Activated T-cell treated with anti-CD3 and anti-CD28 coated beads, Interleukin-2, amount 50 U/mL, for 72 hours (primary cell): ENCODE measurements around the gene RYR3. TPM values are rescaled to one million over a fixed set of nuclear protein-coding genes. Genes with fewer than 3 reads are reported as not detected.

ENCODE experiments used
- ATAC-seq, 2 donors: fragments of 150-1000 bp; cut with Tn5 transposase; replicated peaks in 1 of 2; 2 replicates each; pipeline ENCODE4 v1.10.0; 2021; ENCODE audit warnings: moderate library complexity in 2 of 2, mild to moderate bottlenecking in 1 of 2
- DNase-seq, 2 donors: peaks; one replicate each; pipeline ENCODE4 v3.0.0; 2021 to 2022; ENCODE audit warnings: mixed read lengths in 1 of 2
- H3K27ac Mint-ChIP-seq: one replicate; pipeline ENCODE4 v1.8.0; 2022; ENCODE audit warnings: mild to moderate bottlenecking, moderate library complexity, mixed read lengths
- H3K27me3 Mint-ChIP-seq: one replicate; pipeline ENCODE4 v1.8.0; 2022; ENCODE audit warnings: low read depth, mixed read lengths
- H3K36me3 Mint-ChIP-seq, 2 donors: one replicate each; pipeline ENCODE4 v1.8.0; 2022; ENCODE audit warnings: mixed read lengths in 2 of 2, mild to moderate bottlenecking in 1 of 2; ENCODE audit not compliant: insufficient read depth in 2 of 2
- H3K4me1 Mint-ChIP-seq: one replicate; pipeline ENCODE4 v1.8.0; 2022; ENCODE audit warnings: low read depth, mixed read lengths
- H3K4me3 Mint-ChIP-seq, 2 donors: one replicate each; pipeline ENCODE4 v1.8.0; 2022; ENCODE audit warnings: mild to moderate bottlenecking in 2 of 2, mixed read lengths in 2 of 2, moderate library complexity in 2 of 2
- H3K9me3 Mint-ChIP-seq, 2 donors: one replicate each; pipeline ENCODE4 v1.8.0; 2022; ENCODE audit warnings: mixed read lengths in 2 of 2
- total RNA-seq, 2 donors: library from RNA; stranded (reverse); gene quantifications; one replicate each; pipeline ENCODE4 v1.2.3, GENCODE V29; 2022

Gene RYR3
- total RNA-seq, 2 donors from 2014 or later, result not detected

DNA sequence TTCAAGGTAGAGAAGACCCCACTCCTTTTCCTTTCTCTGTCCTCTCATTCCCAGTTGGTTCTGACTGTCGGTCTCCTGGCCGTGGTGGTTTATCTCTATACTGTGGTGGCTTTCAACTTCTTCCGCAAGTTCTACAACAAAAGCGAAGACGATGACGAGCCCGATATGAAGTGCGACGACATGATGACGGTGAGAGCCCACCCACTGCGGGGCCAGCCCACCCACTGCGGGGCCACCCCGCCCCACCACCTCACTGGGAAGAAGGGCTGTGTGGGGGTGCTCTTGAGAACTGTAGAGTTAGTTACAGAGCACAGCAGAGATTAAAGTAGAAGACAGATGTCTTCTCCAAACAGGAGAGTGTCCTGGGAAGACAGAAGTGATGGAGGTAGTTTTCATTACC, 547.0 kb downstream of the RYR3 start:
- Mint-ChIP-seq H3K4me3 (no peak overlapping the region), H3K27me3 (no peaks in the 10 kb centered on the region), H3K27ac (no peak overlapping the region), H3K9me3 (no peaks in the 10 kb centered on the region), H3K4me1 (no peaks in the 10 kb centered on the region), H3K36me3 (no peaks in the 10 kb centered on the region)
- ATAC-seq (no peak), DNase-seq (no peak)

DNA sequence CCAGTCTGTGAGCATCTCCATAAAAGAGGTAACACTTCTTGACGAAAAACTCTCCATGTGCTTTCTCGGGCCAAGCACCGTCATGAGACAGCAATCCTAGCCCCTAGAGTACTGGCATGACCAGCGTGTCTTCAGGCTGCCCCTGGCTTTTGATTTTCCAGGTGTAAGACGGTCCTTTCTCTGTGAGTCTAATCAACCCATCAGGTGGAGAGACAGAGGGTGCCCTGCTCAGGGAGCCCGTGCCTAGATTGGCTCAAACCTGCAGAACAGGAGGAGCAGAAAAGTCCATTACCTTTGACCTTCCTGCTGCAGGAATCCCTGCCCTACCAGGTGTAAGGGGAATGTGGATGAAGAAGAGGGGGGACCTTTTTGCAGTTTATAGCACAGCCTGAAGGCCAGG, 548.1 kb downstream of the RYR3 start:
- no peak for DNase-seq
- no peak for ATAC-seq
- no peaks in the 10 kb centered on the region for H3K9me3 Mint-ChIP-seq
- H3K4me3 Mint-ChIP-seq, result no peak overlapping the region
- H3K27me3 Mint-ChIP-seq, result no peaks in the 10 kb centered on the region
- H3K27ac Mint-ChIP-seq, result no peak overlapping the region
- H3K36me3 Mint-ChIP-seq, result no peaks in the 10 kb centered on the region
- no peaks in the 10 kb centered on the region for H3K4me1 Mint-ChIP-seq

DNA sequence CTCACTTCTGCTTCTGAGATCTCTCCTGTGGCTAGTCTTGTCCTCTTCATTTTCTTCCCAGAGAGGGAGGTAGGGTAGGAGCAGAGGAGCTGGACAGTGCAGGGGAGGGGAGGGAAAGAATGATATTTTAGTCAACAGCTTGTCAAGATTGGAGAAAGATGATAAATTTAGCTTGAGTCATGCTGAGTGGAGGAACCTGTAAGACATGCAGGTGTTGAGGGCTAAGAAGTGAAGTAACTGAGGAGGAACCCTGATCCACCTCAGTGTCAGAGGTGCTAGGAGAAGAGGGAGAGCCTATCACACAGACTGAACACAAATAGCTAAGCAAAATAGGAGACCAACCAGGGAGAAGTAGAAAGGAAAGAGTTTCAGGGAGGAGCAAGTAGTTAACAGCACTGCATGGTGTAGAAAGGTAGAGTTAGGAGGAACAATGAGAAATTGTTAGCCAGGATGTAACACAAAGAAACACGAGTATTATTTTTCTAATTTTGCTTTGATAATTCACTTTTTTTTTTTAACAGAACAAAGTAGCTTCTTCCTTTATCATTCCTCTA, 549.3 kb downstream of the RYR3 start:
- DNase-seq (no peak), ATAC-seq (no peak)
- Mint-ChIP-seq H3K4me1 (peaks cover 4% of the 10 kb centered on the region), H3K27me3 (no peaks in the 10 kb centered on the region), H3K9me3 (no peaks in the 10 kb centered on the region), H3K4me3 (no peak overlapping the region), H3K36me3 (peaks cover 0 to 5% of the 10 kb centered on the region in 2 donors), H3K27ac (no peak overlapping the region)

DNA sequence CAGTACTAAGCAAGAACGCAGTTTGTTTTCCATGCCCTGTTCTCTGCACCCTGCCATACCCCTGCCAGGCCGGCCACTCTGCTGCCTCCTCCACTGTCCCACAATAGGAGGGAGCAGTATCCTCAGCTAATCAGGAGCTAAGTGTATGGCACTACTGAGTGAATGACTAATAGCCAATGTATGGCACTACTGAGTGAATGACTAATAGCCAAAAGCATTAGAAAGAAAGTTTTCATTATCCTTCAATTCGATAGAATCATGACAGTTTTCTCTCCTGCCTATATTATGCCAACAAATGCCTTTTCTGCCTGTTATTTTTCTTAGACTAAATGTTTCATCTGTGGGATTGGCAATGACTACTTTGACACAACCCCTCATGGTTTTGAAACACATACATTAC, 550.0 kb downstream of the RYR3 start:
- no peak for DNase-seq
- Mint-ChIP-seq H3K27ac (no peak overlapping the region), H3K27me3 (no peaks in the 10 kb centered on the region), H3K4me3 (no peak overlapping the region), H3K36me3 (peaks cover 0 to 8% of the 10 kb centered on the region in 2 donors), H3K4me1 (peaks cover 4% of the 10 kb centered on the region), H3K9me3 (no peaks in the 10 kb centered on the region)
- ATAC-seq, result no peak

DNA sequence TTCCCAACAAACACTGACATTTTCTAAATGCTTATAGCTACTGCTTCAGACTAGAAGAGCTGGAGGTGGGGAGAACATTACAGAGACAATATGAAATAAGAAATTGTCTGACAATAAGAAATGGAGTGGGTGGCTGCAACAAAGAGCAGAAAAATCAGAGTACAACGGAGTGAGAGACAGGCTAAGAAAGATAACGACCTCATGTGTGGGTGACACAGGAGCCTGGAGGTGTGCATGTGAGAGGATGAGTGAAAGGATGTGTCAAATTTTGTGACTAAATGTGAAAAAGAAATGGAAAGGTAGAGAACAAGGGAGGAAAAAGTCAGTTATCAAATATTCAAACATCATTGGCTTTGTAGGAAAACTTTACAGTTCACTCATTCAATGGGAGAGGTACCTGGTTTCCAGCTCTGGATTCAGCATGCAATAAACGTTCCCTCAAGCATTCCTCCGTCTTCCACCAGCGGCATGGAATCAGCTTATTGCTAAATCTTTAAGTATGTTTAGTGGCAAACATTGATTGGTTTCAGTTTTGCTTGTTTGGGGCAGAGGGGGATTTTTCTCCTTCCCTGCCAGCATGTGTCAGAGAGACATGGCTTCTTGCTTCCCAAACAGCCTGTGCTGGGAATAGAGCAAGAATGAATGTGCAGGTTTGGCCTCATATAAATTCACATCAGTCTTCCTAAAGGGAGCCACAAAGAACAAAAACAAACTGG, 553.8 kb downstream of the RYR3 start:
- DNase-seq, result no peak
- Mint-ChIP-seq H3K27me3 (no peaks in the 10 kb centered on the region), H3K4me3 (no peak overlapping the region), H3K27ac (no peak overlapping the region), H3K9me3 (no peaks in the 10 kb centered on the region), H3K4me1 (peaks cover 4% of the 10 kb centered on the region), H3K36me3 (peaks cover 0 to 8% of the 10 kb centered on the region in 2 donors)
- ATAC-seq, result no peak

DNA sequence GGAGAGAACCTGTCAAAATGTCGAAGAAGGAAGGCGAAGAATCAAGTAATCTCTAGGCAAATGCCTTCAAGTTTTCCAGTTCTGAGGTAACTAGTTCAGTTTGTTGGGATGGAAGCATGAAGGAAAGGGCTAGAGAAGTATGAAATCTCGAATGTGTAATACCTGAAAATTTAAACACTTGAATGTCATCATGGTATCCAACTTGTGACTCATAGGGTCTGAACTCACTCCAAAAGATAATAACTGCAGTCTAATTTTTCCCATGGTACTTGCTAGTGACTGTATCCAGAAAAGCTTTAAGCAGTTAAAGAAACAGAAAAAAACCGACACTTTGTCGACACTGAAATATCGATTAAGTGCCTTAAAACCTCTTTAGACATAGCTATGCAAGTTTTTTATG, 554.6 kb downstream of the RYR3 start:
- DNase-seq (no peak), ATAC-seq (no peak)
- Mint-ChIP-seq H3K9me3 (no peaks in the 10 kb centered on the region), H3K4me1 (peaks cover 4% of the 10 kb centered on the region), H3K4me3 (no peak overlapping the region), H3K27me3 (no peaks in the 10 kb centered on the region), H3K27ac (no peak overlapping the region), H3K36me3 (peaks cover 0 to 8% of the 10 kb centered on the region in 2 donors)

DNA sequence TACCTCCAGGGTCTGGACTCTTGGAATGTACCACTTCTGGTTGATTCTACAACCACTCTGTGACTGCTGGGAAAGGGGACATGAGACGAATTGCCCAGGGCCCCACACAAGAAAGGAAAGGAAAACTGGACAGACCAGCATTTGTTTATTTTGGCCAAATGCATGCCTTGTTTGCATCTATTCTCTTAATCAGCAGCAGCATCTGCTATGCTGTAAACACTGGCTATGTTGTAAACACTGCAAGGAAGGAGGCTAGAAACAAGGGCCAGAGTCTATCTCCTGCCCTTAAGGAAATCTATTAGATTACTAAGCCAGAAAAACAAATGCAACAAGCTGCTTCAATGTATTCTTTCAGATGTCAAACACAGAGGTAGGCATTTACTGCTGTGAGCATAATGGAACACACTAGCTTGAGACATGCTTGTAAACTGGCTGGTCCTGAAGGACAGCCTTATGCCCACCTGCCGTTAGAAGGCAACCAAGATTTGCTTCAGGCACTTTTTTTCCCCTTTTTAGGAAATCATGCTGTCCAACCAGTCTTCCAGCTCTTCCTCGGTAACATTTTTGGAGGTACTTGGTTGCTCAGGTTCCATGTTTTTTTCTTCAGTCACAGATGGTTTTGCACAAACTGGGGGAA, 555.5 kb downstream of the RYR3 start:
- Mint-ChIP-seq H3K27me3 (no peaks in the 10 kb centered on the region), H3K4me1 (peaks cover 4% of the 10 kb centered on the region), H3K4me3 (no peak overlapping the region), H3K27ac (no peak overlapping the region), H3K9me3 (no peaks in the 10 kb centered on the region), H3K36me3 (peaks cover 0 to 8% of the 10 kb centered on the region in 2 donors)
- ATAC-seq, result no peak
- no peak for DNase-seq

DNA sequence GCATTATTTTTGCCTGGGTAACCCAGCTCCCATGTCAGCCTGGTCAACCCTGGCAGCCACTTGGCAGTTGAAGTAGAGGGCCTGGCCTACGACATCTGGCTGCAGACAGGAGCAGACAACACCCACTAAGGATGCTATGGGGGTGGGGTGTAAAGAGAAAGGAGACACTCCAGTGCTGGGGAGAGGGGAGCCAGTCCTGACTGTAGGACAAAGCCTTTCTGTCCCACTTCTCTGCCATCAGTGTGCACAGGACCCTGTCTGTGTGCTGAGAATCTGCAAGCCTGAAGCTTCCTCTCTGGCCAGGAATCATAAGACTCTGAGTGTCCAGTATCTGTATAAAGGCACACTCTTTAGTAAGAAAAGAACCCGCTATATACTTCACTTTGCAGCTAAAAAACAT, 561.2 kb downstream of the RYR3 start:
- no peak overlapping the region for H3K27ac Mint-ChIP-seq
- H3K4me3 Mint-ChIP-seq, result no peak overlapping the region
- no peak for DNase-seq
- H3K4me1 Mint-ChIP-seq, result no peaks in the 10 kb centered on the region
- H3K27me3 Mint-ChIP-seq, result no peaks in the 10 kb centered on the region
- no peak for ATAC-seq
- no peaks in the 10 kb centered on the region for H3K9me3 Mint-ChIP-seq
- H3K36me3 Mint-ChIP-seq, result no peaks in the 10 kb centered on the region

DNA sequence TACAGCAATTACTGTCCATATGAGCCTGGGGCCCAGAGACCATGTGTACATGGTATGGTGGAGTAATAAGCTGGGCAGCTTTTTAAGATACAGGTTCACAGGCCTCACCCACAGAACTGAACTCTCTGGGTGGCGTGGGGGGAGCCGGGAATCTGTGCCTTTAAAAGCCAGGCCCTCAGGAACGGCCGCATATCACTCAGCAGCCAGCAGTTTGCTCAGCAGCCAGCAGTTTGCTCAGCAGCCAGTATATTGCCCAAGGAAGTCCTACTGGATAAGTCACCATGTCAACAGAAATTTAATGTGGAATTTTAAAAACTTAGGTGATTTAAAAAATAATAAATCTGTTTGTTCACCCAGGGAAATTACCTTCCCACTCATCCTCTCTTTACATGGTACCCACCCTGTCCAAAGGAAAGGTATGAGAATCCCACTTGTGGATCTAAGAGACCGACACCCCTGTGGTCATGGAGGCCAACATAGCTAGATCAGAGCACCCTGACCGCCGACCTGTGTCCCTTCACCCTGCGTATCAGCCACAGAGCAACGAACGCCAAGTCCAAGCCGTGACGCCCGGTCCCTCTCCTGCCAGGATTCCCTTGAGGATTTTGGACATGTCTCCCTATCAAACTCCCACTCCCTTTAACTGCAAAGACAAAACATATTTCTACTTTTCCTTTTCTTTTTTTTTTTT, 561.8 kb downstream of the RYR3 start:
- no peaks in the 10 kb centered on the region for H3K9me3 Mint-ChIP-seq
- H3K4me3 Mint-ChIP-seq, result no peak overlapping the region
- no peak for ATAC-seq
- H3K27ac Mint-ChIP-seq, result no peak overlapping the region
- H3K36me3 Mint-ChIP-seq, result no peaks in the 10 kb centered on the region
- H3K4me1 Mint-ChIP-seq, result no peaks in the 10 kb centered on the region
- H3K27me3 Mint-ChIP-seq, result no peaks in the 10 kb centered on the region
- no peak for DNase-seq

DNA sequence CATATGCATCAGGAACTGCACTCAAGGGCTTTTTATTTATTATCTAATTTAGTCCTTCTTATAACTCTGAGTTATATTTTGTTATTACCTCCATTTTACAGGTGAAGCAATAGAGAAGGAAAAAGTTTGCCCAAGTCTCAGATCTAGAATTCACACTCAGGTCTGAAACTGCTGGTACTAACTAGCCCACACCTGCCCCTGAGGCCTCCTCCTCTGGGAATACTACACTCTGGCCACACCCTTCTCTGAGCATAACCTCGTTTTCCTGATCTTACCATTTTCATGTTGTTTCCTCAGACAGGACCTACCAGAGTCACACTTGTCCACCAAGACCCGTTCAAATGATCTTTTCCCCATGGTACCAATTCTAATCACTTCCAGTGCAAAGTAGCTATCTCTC, 563.4 kb downstream of the RYR3 start:
- no peaks in the 10 kb centered on the region for H3K9me3 Mint-ChIP-seq
- no peak overlapping the region for H3K4me3 Mint-ChIP-seq
- H3K27ac Mint-ChIP-seq, result no peak overlapping the region
- no peak for ATAC-seq
- no peak for DNase-seq
- no peaks in the 10 kb centered on the region for H3K4me1 Mint-ChIP-seq
- H3K27me3 Mint-ChIP-seq, result no peaks in the 10 kb centered on the region
- H3K36me3 Mint-ChIP-seq, result no peaks in the 10 kb centered on the region

DNA sequence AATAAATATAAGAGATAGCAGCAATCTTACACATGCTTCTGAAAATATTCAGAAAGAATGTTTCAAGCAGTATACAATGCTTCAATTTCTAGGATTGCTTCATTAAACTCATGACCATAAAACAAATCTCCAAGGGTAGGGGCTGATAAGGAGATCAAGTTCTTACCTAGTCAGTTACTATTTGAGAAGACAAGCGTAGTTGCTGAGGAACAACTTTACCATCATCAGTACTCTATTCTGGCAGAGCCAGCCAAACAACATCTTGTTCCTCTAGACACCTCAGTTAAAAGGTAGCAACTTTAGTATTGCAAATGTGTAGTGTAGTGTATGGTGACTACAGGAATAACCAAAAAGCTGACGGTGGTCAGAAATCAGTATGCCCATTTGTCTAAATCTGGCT, 572.2 kb downstream of the RYR3 start:
- Mint-ChIP-seq H3K4me1 (no peaks in the 10 kb centered on the region), H3K4me3 (no peak overlapping the region), H3K27me3 (no peaks in the 10 kb centered on the region), H3K27ac (no peak overlapping the region), H3K36me3 (peaks cover 6% of the 10 kb centered on the region in 2 donors), H3K9me3 (peaks cover 2 to 7% of the 10 kb centered on the region in 2 donors)
- no peak for ATAC-seq
- no peak for DNase-seq

DNA sequence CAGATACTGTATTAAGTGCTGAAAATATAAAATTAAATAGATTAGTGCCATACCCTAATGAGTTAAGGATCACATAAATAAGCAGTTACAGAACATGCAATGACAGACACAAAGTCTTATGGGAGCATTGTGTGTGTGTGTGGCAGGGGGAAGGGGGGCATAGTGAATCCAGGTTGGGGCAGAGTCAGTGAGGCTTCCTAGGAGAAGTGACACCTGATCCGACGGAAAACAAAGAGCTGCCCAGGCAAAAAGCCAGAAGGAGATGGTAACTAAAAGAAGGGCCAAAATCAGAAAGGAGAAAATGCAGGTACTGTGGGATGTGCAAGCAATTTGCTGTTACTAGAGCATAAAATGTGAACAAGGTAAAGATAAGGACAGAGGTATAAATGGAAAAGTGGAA, 577.4 kb downstream of the RYR3 start:
- peaks cover 2 to 7% of the 10 kb centered on the region in 2 donors for H3K9me3 Mint-ChIP-seq
- no peaks in the 10 kb centered on the region for H3K4me1 Mint-ChIP-seq
- H3K36me3 Mint-ChIP-seq, result peaks cover 6 to 9% of the 10 kb centered on the region in 2 donors
- H3K27ac Mint-ChIP-seq, result no peak overlapping the region
- no peak for DNase-seq
- no peak for ATAC-seq
- H3K27me3 Mint-ChIP-seq, result no peaks in the 10 kb centered on the region
- H3K4me3 Mint-ChIP-seq, result no peak overlapping the region

DNA sequence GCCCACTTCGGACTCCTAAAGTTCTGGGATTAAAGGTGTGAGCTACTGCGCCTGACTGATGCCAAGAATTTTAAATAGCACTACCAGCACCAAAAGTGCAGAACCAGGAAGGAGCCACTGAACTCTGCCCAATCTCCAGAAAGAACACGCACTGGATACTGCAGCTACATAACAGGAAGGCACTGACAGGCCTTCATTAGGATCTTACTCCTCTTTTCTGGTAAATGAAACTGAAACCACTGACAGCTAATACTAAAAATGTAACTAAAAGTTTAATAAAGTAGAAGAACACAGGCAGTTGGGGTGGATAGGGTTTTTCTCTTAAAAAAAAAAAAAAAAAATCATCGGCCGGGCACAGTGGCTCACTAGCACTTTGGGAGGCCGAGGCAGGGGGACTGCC, 583.4 kb downstream of the RYR3 start:
- Mint-ChIP-seq H3K4me1 (peaks cover 15% of the 10 kb centered on the region), H3K27me3 (no peaks in the 10 kb centered on the region), H3K36me3 (peaks cover 0 to 3% of the 10 kb centered on the region in 2 donors), H3K9me3 (no peaks in the 10 kb centered on the region), H3K4me3 (no peak overlapping the region), H3K27ac (no peak overlapping the region)
- no peak for DNase-seq
- ATAC-seq, result no peak
